DND-41 (cell line): ENCODE measurements around the gene TTC39B.

ENCODE experiments used
- ATAC-seq: fragments of 200-7000 bp; cut with Tn5 transposase; 3 replicates; pipeline ENCODE4 v1.9.1; 2021; ENCODE audit warnings: low read depth; ENCODE audit not compliant: insufficient read depth
- DNase-seq: peaks from one replicate; pipeline ENCODE4 v3.0.0-alpha.2; 2020
- H2AFZ ChIP-seq: 2 replicates; pipeline ENCODE4 v1.6.0; 2012; ENCODE audit warnings: low read depth, low read length
- H3K27ac ChIP-seq: 2 replicates; pipeline ENCODE4 v1.5.1; 2012; ENCODE audit warnings: low read length, inconsistent platforms
- H3K27me3 ChIP-seq: fragments of 200-600 bp; sonication (generic); 2 replicates; pipeline ENCODE4 v1.6.0; 2012; ENCODE audit warnings: low read length, mild to moderate bottlenecking, inconsistent platforms; ENCODE audit not compliant: insufficient read depth, poor library complexity
- H3K36me3 ChIP-seq: 2 replicates; pipeline ENCODE4 v1.5.1; 2012; ENCODE audit warnings: low read length, inconsistent platforms; ENCODE audit not compliant: insufficient read depth
- H3K4me1 ChIP-seq: 2 replicates; pipeline ENCODE4 v1.5.1; 2012; ENCODE audit warnings: mild to moderate bottlenecking, low read length; ENCODE audit not compliant: insufficient read depth
- H3K4me2 ChIP-seq: 2 replicates; pipeline ENCODE4 v1.6.0; 2012; ENCODE audit warnings: mild to moderate bottlenecking, moderate library complexity, low read length, inconsistent platforms; ENCODE audit not compliant: insufficient read depth
- H3K4me3 ChIP-seq, 2 experiments: fragments of 200-600 bp in 1 of 2; shearing (Covaris generic) in 1 of 2; 2 replicates each; pipeline ENCODE4 v1.5.1; 2012 to 2016; ENCODE audit warnings: inconsistent platforms in 2 of 2, low read length in 2 of 2, mild to moderate bottlenecking in 2 of 2, low read depth in 1 of 2, moderate library complexity in 1 of 2
- H3K79me2 ChIP-seq: 2 replicates; pipeline ENCODE4 v1.6.0; 2012; ENCODE audit warnings: low read length, inconsistent platforms; ENCODE audit not compliant: insufficient read depth
- H3K9ac ChIP-seq: 2 replicates; pipeline ENCODE4 v1.6.0; 2012; ENCODE audit warnings: low read depth, mild to moderate bottlenecking, inconsistent platforms, low read length, moderate library complexity
- H3K9me3 ChIP-seq: 2 replicates; pipeline ENCODE4 v1.5.1; 2012; ENCODE audit warnings: low read length, moderate library complexity, mild to moderate bottlenecking, inconsistent platforms; ENCODE audit not compliant: insufficient read depth, severe bottlenecking
- H4K20me1 ChIP-seq: 2 replicates; pipeline ENCODE4 v1.6.0; 2012; ENCODE audit warnings: low read length; ENCODE audit not compliant: insufficient read depth
- EZH2 ChIP-seq: IDR thresholded peaks from 3 replicates; pipeline ENCODE4 v1.6.1; 2012; ENCODE audit warnings: borderline replicate concordance, low read depth, mild to moderate bottlenecking, moderate library complexity, low read length, inconsistent platforms; ENCODE audit not compliant: severe bottlenecking
- TF ChIP-seq, protein P1 (sequence below): IDR thresholded peaks from 2 replicates; pipeline ENCODE4 v1.5.1; 2012; ENCODE audit warnings: borderline replicate concordance, low read length, moderate library complexity, mild to moderate bottlenecking; ENCODE audit not compliant: poor library complexity, severe bottlenecking; ENCODE audit errors: extremely low read depth

Gene TTC39B

DNA sequence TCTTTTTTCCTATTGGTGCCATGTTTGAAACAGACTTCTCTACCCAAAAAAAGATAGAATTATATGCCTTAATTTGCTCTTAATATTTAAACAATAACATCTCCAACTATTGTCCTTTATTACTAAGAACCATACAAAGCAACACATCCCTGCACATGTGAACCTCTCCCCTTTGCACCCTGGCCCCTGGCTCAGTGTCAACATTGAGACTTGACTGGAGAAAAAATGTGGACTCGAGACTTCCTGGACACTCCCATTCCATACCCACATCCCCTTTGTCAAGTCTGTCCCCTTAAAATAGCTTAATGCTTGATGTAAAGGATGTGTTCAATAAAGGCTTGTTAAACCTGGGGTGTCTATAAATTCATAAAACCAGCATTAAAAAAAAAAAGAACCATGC, 53.2 kb downstream of the TTC39B start:
- Histone ChIP-seq H3K27ac (no peak overlapping the region), H3K79me2 (no peaks in the 10 kb centered on the region), H3K4me2 (no peak overlapping the region), H3K4me1 (no peaks in the 10 kb centered on the region), H3K4me3 (no peak overlapping the region), H3K9ac (no peak overlapping the region), H4K20me1 (no peaks in the 10 kb centered on the region), H3K27me3 (no peaks in the 10 kb centered on the region), H3K9me3 (no peaks in the 10 kb centered on the region), H2AFZ (no peak overlapping the region), H3K36me3 (no peaks in the 10 kb centered on the region)
- no peak for TF ChIP-seq EZH2
- TF ChIP-seq, protein P1, sequence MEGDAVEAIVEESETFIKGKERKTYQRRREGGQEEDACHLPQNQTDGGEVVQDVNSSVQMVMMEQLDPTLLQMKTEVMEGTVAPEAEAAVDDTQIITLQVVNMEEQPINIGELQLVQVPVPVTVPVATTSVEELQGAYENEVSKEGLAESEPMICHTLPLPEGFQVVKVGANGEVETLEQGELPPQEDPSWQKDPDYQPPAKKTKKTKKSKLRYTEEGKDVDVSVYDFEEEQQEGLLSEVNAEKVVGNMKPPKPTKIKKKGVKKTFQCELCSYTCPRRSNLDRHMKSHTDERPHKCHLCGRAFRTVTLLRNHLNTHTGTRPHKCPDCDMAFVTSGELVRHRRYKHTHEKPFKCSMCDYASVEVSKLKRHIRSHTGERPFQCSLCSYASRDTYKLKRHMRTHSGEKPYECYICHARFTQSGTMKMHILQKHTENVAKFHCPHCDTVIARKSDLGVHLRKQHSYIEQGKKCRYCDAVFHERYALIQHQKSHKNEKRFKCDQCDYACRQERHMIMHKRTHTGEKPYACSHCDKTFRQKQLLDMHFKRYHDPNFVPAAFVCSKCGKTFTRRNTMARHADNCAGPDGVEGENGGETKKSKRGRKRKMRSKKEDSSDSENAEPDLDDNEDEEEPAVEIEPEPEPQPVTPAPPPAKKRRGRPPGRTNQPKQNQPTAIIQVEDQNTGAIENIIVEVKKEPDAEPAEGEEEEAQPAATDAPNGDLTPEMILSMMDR: no peak
- DNase-seq: no peak
- no peak for ATAC-seq

DNA sequence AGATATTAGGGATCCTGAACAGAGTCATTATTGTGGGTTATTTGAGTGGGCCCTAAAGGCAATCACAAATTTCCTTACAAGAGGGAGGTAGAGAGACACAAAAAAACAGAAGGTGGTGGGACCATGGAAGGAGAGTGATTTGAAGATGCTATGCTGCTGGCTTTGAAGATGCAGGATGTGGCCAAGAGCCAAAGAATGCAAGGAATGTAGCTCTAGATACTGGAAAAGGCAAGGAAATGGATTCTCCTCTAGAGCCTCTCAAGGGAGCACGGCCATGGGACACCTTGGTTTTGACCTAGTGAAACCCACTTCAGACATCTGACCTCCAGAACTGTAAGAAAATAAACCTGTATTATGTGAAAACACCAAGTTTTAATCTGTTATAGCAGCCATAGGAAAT, 53.8 kb downstream of the TTC39B start:
- H3K79me2 ChIP-seq: no peaks in the 10 kb centered on the region
- TF ChIP-seq, protein P1: no peak
- no peak for TF ChIP-seq EZH2
- no peak overlapping the region for H3K4me2 ChIP-seq
- no peak for DNase-seq
- no peak overlapping the region for H2AFZ ChIP-seq
- no peaks in the 10 kb centered on the region for H3K4me1 ChIP-seq
- H3K4me3 ChIP-seq: no peak overlapping the region
- no peak overlapping the region for H3K9ac ChIP-seq
- no peak for ATAC-seq
- no peak overlapping the region for H3K27ac ChIP-seq
- H4K20me1 ChIP-seq: no peaks in the 10 kb centered on the region
- no peaks in the 10 kb centered on the region for H3K36me3 ChIP-seq
- H3K27me3 ChIP-seq: no peaks in the 10 kb centered on the region
- H3K9me3 ChIP-seq: no peaks in the 10 kb centered on the region

DNA sequence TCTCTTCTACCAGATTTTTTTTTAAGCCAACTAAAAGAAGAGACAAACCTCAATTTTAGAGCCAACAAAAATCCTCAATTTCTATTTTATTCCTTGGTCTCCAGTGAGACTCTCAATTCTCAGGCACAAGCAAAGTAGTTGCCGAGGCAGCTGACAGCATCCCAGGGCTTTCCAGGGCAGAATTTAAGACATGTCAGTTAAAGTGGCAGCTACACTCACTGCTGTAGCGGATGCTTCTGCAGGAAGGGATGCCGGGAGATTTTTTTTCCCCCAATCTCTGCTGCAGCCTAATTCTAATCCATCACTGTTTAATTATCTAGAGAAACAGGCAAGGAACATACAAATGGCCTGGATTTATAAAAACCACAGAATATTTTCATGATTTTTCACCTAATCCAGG, 57.0 kb downstream of the TTC39B start:
- H3K9ac ChIP-seq: no peak overlapping the region
- H3K4me3 ChIP-seq: no peak overlapping the region
- H4K20me1 ChIP-seq: no peaks in the 10 kb centered on the region
- no peak for DNase-seq
- no peak overlapping the region for H3K4me2 ChIP-seq
- no peak for TF ChIP-seq EZH2
- TF ChIP-seq, protein P1: no peak
- H3K27ac ChIP-seq: no peak overlapping the region
- no peak for ATAC-seq
- no peaks in the 10 kb centered on the region for H3K36me3 ChIP-seq
- H3K79me2 ChIP-seq: no peaks in the 10 kb centered on the region
- H3K9me3 ChIP-seq: no peaks in the 10 kb centered on the region
- H3K4me1 ChIP-seq: no peaks in the 10 kb centered on the region
- H3K27me3 ChIP-seq: no peaks in the 10 kb centered on the region
- no peak overlapping the region for H2AFZ ChIP-seq

DNA sequence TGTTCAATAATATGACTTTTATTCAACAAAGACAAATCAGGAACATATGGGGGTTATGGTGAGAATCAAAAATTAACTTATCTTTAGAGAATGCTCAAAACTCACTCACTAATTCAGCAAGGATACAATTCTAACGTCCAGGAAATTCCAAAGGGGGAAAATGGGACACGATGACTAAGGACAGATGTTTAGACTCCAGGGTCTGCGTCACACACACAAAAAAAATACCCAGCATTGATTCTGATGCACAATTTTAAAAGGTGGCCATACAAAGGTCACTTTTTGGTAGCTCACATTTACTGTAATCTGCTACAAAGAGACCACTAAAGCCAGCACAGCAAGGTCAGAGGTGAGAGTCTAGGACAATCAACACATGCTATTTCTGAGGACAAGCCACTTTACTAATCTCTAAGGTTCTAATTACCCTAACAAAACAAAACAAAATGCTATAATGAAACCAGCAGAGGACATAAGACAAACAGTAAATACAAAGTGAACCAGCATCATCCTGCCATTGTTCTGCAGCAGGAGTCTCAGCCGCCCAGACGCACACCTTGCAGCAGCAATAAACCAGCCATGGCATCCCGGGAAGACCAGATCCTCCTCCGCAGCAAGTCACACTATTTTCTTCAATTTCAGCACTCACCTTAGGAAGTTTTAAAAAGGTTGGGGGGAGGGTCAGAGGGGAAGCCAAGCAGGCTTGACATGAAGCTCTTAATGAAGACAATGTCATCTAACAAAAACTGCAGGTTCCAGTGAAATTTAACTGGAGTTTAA, 57.8 kb downstream of the TTC39B start:
- no peak overlapping the region for H3K9ac ChIP-seq
- no peak overlapping the region for H3K4me2 ChIP-seq
- H3K27ac ChIP-seq: no peak overlapping the region
- H3K27me3 ChIP-seq: no peaks in the 10 kb centered on the region
- ATAC-seq: no peak
- H3K4me1 ChIP-seq: no peaks in the 10 kb centered on the region
- H2AFZ ChIP-seq: no peak overlapping the region
- no peak overlapping the region for H3K4me3 ChIP-seq
- no peaks in the 10 kb centered on the region for H3K79me2 ChIP-seq
- H3K36me3 ChIP-seq: no peaks in the 10 kb centered on the region
- H3K9me3 ChIP-seq: no peaks in the 10 kb centered on the region
- DNase-seq: no peak
- no peaks in the 10 kb centered on the region for H4K20me1 ChIP-seq
- TF ChIP-seq, protein P1: no peak
- TF ChIP-seq EZH2: no peak
